ENCODE results near the gene CHST11.

Gene CHST11

DNA sequence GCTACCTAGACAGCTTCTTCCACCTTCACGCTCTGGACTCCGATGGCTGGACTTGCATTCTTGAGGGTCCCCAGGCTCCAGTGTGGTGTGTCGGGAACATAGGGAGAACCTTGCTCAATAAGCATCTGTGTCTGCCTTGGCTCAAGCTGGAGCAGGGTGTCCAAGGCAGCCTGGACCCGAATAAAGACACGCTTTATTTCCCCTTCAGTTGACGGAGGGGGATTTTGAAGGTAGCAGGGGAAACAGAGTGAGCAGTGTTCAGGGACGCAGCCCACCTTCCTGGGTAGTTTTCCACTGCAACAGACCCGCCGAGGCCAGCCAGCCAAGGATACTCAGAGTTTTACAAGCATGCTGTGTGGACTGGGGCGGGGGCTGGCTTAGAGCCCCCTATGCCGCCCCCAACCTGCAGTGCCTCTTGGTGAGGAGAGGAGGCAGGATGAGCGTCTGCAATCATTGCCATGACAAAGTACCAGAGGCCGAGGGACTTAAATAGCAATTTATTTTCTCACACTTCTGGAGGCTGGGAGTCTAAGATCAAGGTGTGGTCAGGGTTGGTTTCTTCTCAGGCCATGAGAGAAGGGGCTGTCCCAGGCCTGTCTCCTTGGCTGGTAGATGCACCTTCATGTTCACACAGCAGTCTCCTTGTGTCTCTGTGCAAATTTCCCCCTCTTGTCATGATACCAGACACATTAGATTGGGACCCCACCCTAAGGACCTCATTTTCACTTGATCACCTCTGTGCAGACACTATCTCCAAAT, 201.2 kb downstream of the CHST11 start:
- Mint-ChIP-seq H3K27me3 (ENCODE audit: low read depth, poor library complexity) (no peaks in the 10 kb centered on the region), H3K36me3 (ENCODE audit: low read depth) (no peaks in the 10 kb centered on the region), H3K27ac (peak overlapping the region; percentile 97), H3K4me1 (peaks cover 68% of the 10 kb centered on the region), H3K9me3 (no peaks in the 10 kb centered on the region), H3K4me3 (peak overlapping the region; percentile 28)
- DNase-seq: no peak
- no peak for TF ChIP-seq CTCF (IDR thresholded peaks at IDR 0.05)

GRCh38 chr12:104659058-104659457, 202.3 kb downstream of the CHST11 start:
- no peak for TF ChIP-seq CTCF (IDR thresholded peaks at IDR 0.05)
- H3K27me3 Mint-ChIP-seq (ENCODE audit: low read depth, poor library complexity): no peaks in the 10 kb centered on the region
- no peak overlapping the region for H3K4me3 Mint-ChIP-seq
- no peak for DNase-seq
- no peaks in the 10 kb centered on the region for H3K36me3 Mint-ChIP-seq (ENCODE audit: low read depth)
- no peaks in the 10 kb centered on the region for H3K9me3 Mint-ChIP-seq
- peaks cover 57% of the 10 kb centered on the region for H3K4me1 Mint-ChIP-seq
- no peak overlapping the region for H3K27ac Mint-ChIP-seq

- Mint-ChIP-seq H3K27me3 (ENCODE audit: low read depth, poor library complexity) (peaks cover 2% of the 10 kb centered on the region), H3K27ac (no peak overlapping the region), H3K4me1 (peaks cover 30% of the 10 kb centered on the region), H3K36me3 (ENCODE audit: low read depth) (no peaks in the 10 kb centered on the region), H3K4me3 (no peak overlapping the region), H3K9me3 (no peaks in the 10 kb centered on the region)
- no peak for DNase-seq
- no peak for TF ChIP-seq CTCF (IDR thresholded peaks at IDR 0.05)
These were observed 205.5 kb downstream of the CHST11 start for GRCh38 chr12:104662203-104662602.

DNA sequence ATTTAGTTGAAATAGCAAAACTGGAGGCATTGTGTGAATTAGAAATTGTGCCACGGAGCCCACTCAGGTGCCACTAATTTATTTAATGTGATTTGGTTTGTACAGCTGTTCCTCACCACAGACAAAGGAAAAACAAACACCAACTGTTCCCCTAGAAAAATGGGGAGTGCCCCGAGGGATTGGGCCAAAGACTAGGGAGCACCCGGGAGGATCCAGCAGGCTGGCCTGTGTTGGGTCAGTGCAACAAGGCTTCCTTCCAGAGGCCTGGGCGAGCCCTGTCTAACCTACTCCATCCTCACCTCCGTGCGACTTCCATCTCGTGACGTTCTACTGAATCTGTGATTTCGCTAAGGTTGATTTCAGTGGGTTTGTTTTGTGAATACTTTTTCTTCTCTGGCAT, 206.2 kb downstream of the CHST11 start:
- no peak for TF ChIP-seq CTCF (IDR thresholded peaks at IDR 0.05)
- Mint-ChIP-seq H3K4me3 (no peak overlapping the region), H3K4me1 (peaks cover 26% of the 10 kb centered on the region), H3K27me3 (ENCODE audit: low read depth, poor library complexity) (peaks cover 2% of the 10 kb centered on the region), H3K9me3 (no peaks in the 10 kb centered on the region), H3K27ac (peak overlapping the region; percentile 43), H3K36me3 (ENCODE audit: low read depth) (no peaks in the 10 kb centered on the region)
- no peak for DNase-seq

- H3K27me3 Mint-ChIP-seq (ENCODE audit: low read depth, poor library complexity): peaks cover 2% of the 10 kb centered on the region
- TF ChIP-seq CTCF (IDR thresholded peaks at IDR 0.05): no peak
- H3K4me1 Mint-ChIP-seq: peaks cover 26% of the 10 kb centered on the region
- no peaks in the 10 kb centered on the region for H3K36me3 Mint-ChIP-seq (ENCODE audit: low read depth)
- no peaks in the 10 kb centered on the region for H3K9me3 Mint-ChIP-seq
- H3K27ac Mint-ChIP-seq: no peak overlapping the region
- no peak overlapping the region for H3K4me3 Mint-ChIP-seq
- DNase-seq: no peak
These were observed 207.6 kb downstream of the CHST11 start for GRCh38 chr12:104664351-104664750.

GRCh38 chr12:104665296-104665695, 208.5 kb downstream of the CHST11 start:
- Mint-ChIP-seq H3K4me1 (peaks cover 34% of the 10 kb centered on the region), H3K36me3 (ENCODE audit: low read depth) (no peaks in the 10 kb centered on the region)

More at GRCh38 chr12:104665296-104665695, 208.5 kb downstream of the CHST11 start:
- no peak overlapping the region for H3K27ac Mint-ChIP-seq
- H3K4me3 Mint-ChIP-seq: no peak overlapping the region
- TF ChIP-seq CTCF (IDR thresholded peaks at IDR 0.05): no peak
- peaks cover 2% of the 10 kb centered on the region for H3K27me3 Mint-ChIP-seq (ENCODE audit: low read depth, poor library complexity)
- H3K9me3 Mint-ChIP-seq: no peaks in the 10 kb centered on the region
- DNase-seq: no peak

Measured in nephron progenitor cell (in vitro differentiated cells).